HepG2 (cell line): ENCODE measurements around the gene VEGFA. TPM values are rescaled to one million over a fixed set of nuclear protein-coding genes. Genes with fewer than 3 reads are reported as not detected.

Experiments used
- FOSL1 ChIP-seq: sonication (generic); formaldehyde crosslinking; IDR thresholded peaks from 2 replicates; pipeline ENCODE4 v1.9.0; 2021; ENCODE audit warnings: missing genetic modification reagents, borderline replicate concordance
- GTF3A ChIP-seq: sonication (generic); formaldehyde crosslinking; conservative IDR thresholded peaks from 2 replicates; pipeline ENCODE4 v1.4.0; 2020; ENCODE audit warnings: mild to moderate bottlenecking, missing genetic modification reagents
- HDAC1 ChIP-seq: sonication (generic); formaldehyde crosslinking; IDR thresholded peaks from 2 replicates; pipeline ENCODE4 v1.5.1; 2020; ENCODE audit warnings: mild to moderate bottlenecking, missing genetic modification reagents
- HNF4G ChIP-seq, 2 experiments: sonication (generic) in 1 of 2; formaldehyde crosslinking in 1 of 2; IDR thresholded peaks; 2 replicates each; pipeline versions ENCODE4 v1.4.0 to v1.6.1; 2011 to 2020; ENCODE audit warnings: borderline replicate concordance in 2 of 2, low read depth in 2 of 2, mild to moderate bottlenecking in 2 of 2, low read length in 1 of 2, missing genetic modification reagents in 1 of 2, moderate library complexity in 1 of 2
- NFE2L1 ChIP-seq: sonication (generic); formaldehyde crosslinking; IDR thresholded peaks from 2 replicates; pipeline ENCODE4 v1.4.0; 2020; ENCODE audit warnings: missing genetic modification reagents, mild to moderate bottlenecking, borderline replicate concordance
- NPAS2 ChIP-seq: sonication (generic); formaldehyde crosslinking; IDR thresholded peaks from 2 replicates; pipeline ENCODE4 v1.8.0; 2022; ENCODE audit warnings: mild to moderate bottlenecking, missing genetic modification reagents, borderline replicate concordance
- NR3C1 ChIP-seq: sonication (generic); formaldehyde crosslinking; IDR thresholded peaks from 2 replicates; pipeline ENCODE4 v1.4.0; 2020; ENCODE audit warnings: missing genetic modification reagents
- PAWR ChIP-seq: sonication (generic); formaldehyde crosslinking; IDR thresholded peaks from 2 replicates; pipeline ENCODE4 v1.4.0; 2020; ENCODE audit warnings: missing genetic modification reagents, mild to moderate bottlenecking, borderline replicate concordance
- ZNF17 ChIP-seq: sonication (generic); formaldehyde crosslinking; IDR thresholded peaks from 2 replicates; pipeline ENCODE4 v1.5.0; 2020; ENCODE audit warnings: mild to moderate bottlenecking, missing genetic modification reagents
- ZNF430 ChIP-seq: sonication (generic); formaldehyde crosslinking; IDR thresholded peaks from 2 replicates; pipeline ENCODE4 v1.9.0; 2021; ENCODE audit warnings: mild to moderate bottlenecking, missing genetic modification reagents
- polyA plus RNA-seq, 8 experiments: library from polyadenylated mRNA; depleted of rRNA in 3 of 8; stranded (reverse) in 7 of 8; unstranded in 1 of 8; fragments of >200 nt; fragmentation: Illumina TruSeq in 4 of 8; extraction: Trizol in 4 of 8; gene quantifications; 2 replicates each; pipeline versions ENCODE4 v1.2.1 to v1.2.3, GENCODE V29; 2011 to 2016; ENCODE audit warnings: low read depth in 4 of 8, missing spikeins in 1 of 8, mixed read lengths in 1 of 8; ENCODE audit not compliant: insufficient read depth in 1 of 8
- total RNA-seq, 5 experiments: library from RNA; depleted of rRNA; stranded (reverse); fragments of >200 nt; fragmentation: Illumina TruSeq; extraction: Trizol; gene quantifications; 2 replicates each; pipeline ENCODE4 v1.2.3, GENCODE V29; 2016; ENCODE audit warnings: low read depth in 1 of 5
- TF ChIP-seq, protein P1 (sequence below): sonication (generic); formaldehyde crosslinking; IDR thresholded peaks from 2 replicates; pipeline ENCODE4 v1.5.0; 2020; ENCODE audit warnings: missing genetic modification reagents
- TF ChIP-seq, protein P2 (sequence below): sonication (generic); formaldehyde crosslinking; IDR thresholded peaks from 2 replicates; pipeline ENCODE4 v1.5.1; 2020; ENCODE audit warnings: mild to moderate bottlenecking, missing genetic modification reagents, moderate library complexity
- TF ChIP-seq, protein P3 (sequence below): IDR thresholded peaks from 2 replicates; pipeline ENCODE4 v1.6.1; 2016; ENCODE audit warnings: mild to moderate bottlenecking, missing biosample characterization, missing genetic modification reagents

Gene VEGFA
- total and polyA plus RNA-seq, 2 of the 13 experiments (the other 11 are each of a cell fraction or from before 2014, with no cell fraction given): 68.1 to 629 TPM

DNA sequence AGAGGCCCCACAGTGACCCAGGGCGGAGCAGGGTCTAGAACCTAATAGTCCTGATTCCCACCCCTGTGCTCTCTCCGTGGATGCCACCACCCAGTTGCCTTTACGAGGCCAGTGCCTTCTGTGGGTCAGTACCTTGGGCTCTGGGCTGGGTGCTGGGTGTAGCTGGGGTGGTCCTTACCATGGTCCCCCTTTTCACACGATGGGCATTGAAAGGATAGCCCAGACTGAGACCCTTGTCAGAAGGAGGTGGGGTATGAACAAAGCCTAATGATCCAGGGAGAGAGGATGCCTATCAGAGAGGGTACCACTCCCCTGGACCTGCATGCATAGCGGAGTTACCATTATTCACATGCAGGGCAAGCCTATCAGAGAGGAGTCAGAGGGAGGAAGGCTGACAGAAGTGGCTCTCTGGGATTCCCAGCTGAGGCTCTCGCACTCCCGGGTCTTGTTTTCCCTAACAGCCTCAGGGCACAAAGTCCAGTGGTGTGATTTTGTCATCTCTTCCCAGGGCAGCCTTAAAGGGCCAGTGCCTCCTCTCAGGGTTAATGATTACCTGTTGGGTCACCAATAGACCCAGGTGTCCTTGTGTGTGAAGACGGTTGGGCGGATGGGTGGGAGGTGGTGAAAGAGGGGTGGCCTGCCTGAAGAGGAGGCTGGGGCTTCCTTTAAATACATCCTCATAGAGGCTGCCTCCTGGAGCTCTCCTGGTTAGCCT, 36.2 kb downstream of the VEGFA start (continued):
- no peak; the same call in 1 of the 2 replicates for TF ChIP-seq FOSL1 (CRISPR knock-in tag)
- no peak for TF ChIP-seq GTF3A (CRISPR knock-in tag)
- TF ChIP-seq HDAC1: peak; percentile 91
- TF ChIP-seq, protein P1, sequence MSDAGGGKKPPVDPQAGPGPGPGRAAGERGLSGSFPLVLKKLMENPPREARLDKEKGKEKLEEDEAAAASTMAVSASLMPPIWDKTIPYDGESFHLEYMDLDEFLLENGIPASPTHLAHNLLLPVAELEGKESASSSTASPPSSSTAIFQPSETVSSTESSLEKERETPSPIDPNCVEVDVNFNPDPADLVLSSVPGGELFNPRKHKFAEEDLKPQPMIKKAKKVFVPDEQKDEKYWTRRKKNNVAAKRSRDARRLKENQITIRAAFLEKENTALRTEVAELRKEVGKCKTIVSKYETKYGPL: no peak
- TF ChIP-seq, protein P2, sequence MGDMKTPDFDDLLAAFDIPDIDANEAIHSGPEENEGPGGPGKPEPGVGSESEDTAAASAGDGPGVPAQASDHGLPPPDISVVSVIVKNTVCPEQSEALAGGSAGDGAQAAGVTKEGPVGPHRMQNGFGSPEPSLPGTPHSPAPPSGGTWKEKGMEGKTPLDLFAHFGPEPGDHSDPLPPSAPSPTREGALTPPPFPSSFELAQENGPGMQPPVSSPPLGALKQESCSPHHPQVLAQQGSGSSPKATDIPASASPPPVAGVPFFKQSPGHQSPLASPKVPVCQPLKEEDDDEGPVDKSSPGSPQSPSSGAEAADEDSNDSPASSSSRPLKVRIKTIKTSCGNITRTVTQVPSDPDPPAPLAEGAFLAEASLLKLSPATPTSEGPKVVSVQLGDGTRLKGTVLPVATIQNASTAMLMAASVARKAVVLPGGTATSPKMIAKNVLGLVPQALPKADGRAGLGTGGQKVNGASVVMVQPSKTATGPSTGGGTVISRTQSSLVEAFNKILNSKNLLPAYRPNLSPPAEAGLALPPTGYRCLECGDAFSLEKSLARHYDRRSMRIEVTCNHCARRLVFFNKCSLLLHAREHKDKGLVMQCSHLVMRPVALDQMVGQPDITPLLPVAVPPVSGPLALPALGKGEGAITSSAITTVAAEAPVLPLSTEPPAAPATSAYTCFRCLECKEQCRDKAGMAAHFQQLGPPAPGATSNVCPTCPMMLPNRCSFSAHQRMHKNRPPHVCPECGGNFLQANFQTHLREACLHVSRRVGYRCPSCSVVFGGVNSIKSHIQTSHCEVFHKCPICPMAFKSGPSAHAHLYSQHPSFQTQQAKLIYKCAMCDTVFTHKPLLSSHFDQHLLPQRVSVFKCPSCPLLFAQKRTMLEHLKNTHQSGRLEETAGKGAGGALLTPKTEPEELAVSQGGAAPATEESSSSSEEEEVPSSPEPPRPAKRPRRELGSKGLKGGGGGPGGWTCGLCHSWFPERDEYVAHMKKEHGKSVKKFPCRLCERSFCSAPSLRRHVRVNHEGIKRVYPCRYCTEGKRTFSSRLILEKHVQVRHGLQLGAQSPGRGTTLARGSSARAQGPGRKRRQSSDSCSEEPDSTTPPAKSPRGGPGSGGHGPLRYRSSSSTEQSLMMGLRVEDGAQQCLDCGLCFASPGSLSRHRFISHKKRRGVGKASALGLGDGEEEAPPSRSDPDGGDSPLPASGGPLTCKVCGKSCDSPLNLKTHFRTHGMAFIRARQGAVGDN: peak; percentile 88
- TF ChIP-seq, protein P3, sequence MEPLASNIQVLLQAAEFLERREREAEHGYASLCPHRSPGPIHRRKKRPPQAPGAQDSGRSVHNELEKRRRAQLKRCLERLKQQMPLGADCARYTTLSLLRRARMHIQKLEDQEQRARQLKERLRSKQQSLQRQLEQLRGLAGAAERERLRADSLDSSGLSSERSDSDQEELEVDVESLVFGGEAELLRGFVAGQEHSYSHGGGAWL (CRISPR knock-in tag): no peak
- TF ChIP-seq ZNF17 (CRISPR knock-in tag): no peak
- TF ChIP-seq NFE2L1 (CRISPR knock-in tag): no peak
- no peak; the same call in 1 of the 2 replicates for TF ChIP-seq PAWR (CRISPR knock-in tag)
- TF ChIP-seq NPAS2 (CRISPR knock-in tag): no peak
- no peak for TF ChIP-seq NR3C1
- peak; percentile 98 for TF ChIP-seq HNF4G (IDR thresholded peaks at IDR 0.05; ENCODE audit: borderline replicate concordance, low read depth, low read length)
- peak; percentile 96 for TF ChIP-seq HNF4G (CRISPR knock-in tag; IDR thresholded peaks at IDR 0.05; ENCODE audit: borderline replicate concordance, low read depth)
- peak; percentile 47 for TF ChIP-seq ZNF430 (CRISPR knock-in tag)
